Measurements from ENCODE around the gene NEBL.
"Not testable (repeated sequence)": the region's sequence is repeated elsewhere in the genome, so short reads cannot be mapped to it uniquely, and the experiment has no call there.

Gene NEBL, protein sequence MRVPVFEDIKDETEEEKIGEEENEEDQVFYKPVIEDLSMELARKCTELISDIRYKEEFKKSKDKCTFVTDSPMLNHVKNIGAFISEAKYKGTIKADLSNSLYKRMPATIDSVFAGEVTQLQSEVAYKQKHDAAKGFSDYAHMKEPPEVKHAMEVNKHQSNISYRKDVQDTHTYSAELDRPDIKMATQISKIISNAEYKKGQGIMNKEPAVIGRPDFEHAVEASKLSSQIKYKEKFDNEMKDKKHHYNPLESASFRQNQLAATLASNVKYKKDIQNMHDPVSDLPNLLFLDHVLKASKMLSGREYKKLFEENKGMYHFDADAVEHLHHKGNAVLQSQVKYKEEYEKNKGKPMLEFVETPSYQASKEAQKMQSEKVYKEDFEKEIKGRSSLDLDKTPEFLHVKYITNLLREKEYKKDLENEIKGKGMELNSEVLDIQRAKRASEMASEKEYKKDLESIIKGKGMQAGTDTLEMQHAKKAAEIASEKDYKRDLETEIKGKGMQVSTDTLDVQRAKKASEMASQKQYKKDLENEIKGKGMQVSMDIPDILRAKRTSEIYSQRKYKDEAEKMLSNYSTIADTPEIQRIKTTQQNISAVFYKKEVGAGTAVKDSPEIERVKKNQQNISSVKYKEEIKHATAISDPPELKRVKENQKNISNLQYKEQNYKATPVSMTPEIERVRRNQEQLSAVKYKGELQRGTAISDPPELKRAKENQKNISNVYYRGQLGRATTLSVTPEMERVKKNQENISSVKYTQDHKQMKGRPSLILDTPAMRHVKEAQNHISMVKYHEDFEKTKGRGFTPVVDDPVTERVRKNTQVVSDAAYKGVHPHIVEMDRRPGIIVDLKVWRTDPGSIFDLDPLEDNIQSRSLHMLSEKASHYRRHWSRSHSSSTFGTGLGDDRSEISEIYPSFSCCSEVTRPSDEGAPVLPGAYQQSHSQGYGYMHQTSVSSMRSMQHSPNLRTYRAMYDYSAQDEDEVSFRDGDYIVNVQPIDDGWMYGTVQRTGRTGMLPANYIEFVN

DNA sequence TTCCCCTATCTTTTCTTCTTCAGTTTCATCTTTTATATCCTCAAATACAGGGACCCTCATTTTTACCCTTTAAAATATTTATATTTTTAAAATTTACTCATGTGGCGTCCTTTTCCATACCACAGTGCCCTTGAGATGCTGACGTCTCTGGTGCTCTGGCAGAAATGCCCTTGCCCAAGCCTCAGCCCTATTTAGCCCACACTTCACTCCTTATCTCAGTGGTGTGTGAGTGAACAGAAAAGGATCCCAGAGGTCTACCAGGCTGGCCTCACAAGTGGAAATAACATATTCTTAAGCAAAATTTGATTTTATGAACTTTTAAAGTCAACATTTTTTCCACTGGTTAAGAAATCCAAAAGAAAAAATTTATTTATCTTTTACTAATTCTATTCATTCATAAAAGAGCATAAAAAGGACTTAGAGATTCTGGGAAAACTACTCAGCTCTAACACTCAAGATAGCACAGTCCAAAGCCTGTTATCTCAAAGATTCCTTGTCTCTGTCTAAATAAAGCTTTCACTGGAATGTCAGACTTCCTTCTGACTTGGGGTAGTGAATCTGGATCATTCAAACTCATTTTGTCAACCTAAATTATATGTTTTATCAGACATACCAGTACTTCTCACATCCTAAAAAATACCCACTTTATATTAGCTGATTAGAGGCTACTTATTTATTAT is at the start of gene NEBL:
TSS of gene NEBL (minus strand) at position 166 of the 680 bp plus-strand sequence. CDS start at position 60, 106 bp downstream.
- no peak for DNase-seq (ENCODE audit: low spot score)

DNA sequence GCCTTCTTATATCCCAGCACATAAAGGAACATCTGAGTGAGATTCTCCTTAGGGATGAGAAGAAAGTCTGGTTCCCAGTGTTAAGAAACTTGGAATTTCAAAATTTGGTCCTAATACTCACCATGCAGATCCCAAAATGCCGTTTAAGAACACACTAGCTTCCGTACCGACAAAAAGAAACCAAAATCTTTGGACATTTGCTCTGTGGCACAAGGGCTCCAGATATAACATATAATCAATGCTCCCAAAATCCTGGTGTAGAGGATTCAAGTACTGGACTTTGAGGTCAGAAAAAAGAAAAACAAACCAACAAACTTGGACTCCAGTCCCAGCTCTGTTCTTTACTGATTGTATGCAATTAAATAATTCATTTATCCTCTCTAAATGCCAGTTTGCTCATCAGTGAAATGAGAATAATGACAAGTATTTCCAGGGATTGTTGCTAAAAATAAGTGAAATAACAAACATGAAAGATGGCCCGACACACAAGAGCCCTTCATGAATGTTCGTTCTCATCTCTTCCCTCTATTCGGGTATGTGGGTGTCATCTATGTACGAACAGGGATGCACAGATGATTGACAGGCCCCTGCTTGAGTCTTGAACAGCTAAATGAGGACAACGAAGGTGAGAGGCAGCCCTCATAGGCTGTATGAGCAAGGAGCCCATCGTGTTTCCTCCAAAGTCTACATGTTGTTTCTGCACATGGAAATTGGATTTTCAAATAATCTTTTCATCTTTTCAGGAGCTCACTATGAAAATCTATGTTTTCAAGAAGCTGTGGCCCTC is 48.6 kb upstream of the NEBL start:
- DNase-seq (ENCODE audit: low spot score) = no peak

DNA sequence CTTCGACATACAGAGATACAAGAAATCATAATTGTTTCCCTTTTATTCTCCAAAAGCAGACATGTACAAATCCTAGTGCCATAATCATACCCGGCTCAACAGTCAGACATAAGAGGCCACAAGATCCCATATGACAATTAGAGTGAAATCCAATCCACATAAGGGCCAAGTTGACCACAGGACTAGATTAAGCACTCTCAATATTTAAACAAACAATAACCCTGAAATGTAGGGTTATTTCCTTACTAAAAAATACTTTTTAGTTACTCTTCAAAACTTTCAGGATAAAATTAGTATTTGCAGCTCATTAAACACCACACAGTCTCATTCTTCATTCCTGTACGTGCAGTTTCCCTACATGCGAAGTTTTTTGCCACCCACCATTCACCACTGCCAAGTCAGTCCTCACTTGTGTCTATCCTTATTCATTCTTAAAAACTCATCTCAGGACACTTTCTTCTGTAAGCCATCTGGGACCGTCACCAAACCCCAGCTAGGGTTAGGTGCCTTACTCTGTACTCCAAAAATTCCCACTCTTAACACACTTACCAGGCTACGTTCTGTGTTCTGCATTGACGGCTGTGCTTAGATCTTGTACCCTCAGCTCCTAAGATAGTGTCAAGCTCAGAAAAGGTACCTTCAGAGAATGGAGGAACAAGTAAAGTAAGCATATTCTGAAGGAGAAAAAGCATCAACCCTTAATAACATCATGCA is 47.8 kb upstream of the NEBL start:
- DNase-seq (ENCODE audit: low spot score) = no peak

DNA sequence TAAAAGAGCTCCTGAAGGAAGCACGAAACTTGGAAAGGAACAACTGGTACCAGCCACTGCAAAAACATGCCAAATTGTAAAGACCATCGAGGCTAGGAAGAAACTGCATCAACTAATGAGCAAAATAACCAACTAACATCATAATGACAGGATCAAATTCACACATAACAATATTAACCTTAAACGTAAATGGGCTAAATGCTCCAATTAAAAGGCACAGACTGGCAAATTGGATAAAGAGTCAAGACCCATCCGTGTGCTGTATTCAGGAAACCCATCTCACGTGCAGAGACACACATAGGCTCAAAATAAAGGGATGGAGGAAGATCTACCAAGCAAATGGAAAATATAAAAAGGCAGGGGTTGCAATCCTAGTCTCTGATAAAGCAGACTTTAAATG is 42.3 kb upstream of the NEBL start:
- DNase-seq (ENCODE audit: low spot score) = not testable (repeated sequence)

DNA sequence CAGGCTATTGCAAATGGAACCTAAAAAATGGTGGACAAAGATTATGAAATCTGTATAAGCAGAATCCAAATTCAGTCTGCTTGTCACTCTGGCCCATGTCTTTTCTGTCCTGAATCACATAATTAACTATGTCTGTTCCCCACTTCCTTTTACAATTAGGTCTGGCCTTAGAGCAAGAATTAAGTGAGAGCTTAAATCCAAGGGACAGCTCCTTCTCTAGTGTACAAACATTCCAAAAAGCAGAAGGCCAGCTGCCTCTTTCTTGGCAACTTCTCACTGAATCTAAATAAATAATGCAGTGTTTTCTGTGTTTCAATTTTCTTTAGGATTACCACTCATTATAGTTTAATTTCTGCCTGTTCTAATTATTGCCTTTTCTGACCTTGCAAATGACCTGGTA is 39.3 kb upstream of the NEBL start:
- no peak for DNase-seq (ENCODE audit: low spot score)

DNA sequence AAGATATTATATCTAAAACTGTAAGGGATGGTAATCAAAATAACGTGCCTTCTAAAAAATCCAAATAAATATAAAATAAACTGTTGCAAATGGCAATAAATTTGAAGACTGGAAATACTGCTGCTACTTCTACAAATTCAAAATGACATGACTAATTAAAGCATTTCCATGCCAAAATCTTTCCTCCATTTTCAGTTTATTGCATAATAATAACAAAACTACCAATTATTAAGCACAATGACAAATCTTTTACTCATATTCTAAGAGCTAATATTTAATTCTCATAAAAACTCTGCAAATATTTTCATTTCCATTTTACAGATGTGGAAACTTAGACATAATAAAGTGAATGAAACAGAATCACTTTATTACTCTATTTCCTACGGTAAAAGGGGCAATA is 38.8 kb upstream of the NEBL start:
- DNase-seq (ENCODE audit: low spot score) = no peak

DNA sequence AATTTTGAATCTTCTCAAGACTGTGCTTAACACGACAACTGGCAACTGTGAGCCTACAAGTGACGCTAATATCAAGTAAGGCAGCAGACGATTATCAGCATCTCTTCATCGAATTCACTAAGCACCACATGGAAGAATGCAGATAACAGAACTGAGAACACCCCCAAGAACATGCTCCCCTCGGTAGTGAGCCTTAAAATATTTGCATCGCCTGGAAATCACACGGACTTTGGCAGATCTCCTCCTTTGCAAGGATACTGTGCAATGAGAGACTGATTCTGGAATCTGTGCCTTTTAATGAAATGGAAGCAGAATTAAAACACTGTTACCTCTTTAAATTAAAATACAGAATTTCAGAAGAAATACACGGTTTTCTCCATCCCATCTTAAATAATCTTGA is 38.2 kb upstream of the NEBL start:
- no peak for DNase-seq (ENCODE audit: low spot score)

DNA sequence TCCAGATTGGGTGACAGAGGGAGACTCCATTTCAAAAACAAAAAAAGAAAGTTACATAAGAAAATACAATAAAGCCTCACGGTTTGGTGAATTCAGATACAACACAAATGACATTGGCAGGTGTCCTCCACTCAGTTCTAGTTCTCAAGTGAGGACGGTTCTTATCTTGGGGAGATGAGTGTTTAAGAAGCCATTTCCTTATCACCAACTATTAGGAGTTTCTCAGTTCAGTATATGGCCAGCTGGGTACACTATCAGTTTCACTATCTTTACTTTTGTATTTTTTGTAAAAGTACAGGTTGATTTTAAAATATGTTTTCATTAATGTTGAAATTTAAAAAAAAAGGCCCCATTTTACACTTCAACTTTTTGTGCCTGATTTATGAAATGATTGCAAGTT is 36.6 kb upstream of the NEBL start:
- DNase-seq (ENCODE audit: low spot score) = no peak

DNA sequence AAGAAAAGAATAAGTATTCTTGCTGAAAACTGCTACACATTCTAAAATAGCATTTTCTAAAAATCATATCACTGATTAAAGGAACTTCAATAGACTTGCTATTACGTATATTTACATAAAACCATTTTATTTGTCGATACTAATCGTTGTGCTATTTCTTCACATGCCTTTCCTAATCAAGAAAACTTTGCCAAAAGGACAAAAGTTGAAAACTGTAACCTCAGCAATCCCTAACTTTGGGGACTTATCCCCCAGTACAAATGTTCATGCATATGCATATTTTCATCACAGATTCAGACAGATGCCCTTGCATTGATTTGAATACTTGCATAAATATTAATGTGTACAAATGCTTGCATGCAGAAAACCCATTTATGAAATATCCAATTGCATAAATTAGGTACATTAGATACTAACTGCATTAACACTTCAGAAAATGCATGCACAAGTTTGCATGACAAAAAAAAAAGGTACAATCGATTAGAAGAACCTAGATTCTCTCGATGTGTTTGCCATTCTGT is 35.6 kb upstream of the NEBL start:
- no peak for DNase-seq (ENCODE audit: low spot score)

DNA sequence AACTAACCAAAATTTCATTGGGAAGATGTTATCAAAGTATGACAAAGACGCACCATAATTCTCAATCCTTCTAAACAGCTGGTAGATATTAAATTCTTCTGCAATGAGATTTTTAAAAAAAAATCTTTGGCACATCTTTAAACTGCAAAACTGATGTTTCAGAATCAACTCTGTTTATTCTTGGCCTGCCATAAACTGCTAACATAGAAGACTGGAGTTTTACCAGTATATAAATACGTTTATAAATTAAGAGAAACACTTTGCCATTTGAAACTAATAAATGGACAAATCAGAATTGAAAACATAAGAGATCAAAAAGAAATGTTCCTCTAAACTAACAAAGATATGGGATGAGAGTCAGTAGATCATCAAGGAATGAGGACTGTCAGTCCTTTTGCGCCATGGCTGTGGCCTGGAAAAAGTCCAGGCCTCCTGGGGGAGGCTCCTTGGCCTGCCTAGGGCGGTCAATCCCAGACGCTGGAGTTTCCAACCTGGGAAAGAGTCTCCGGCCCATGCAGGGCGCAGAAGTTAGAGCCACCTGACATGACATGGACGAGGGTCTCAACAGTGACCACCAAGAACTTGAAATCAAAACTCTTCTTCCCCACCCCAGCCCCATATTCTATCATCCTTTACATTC is 34.2 kb upstream of the NEBL start:
- DNase-seq (ENCODE audit: low spot score) = no peak

DNA sequence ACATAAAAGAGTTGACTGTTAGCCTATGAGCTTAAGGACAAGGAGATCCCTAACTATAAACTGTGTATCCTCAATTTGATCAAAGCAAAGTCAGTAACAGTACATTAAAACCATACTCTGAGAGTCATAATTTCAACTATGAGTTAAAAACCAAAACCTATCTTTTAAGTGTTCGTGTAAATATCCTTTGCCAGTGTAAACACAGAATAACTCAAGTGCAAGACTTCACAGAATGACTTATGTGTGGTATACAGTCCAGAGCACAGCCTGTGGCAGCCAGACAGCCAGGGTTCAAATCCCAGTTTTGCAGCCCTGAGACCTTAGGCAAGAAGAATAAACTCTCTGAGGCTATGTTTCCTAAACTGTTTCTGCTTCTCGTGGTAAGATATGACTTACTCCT is 30.3 kb upstream of the NEBL start:
- DNase-seq (ENCODE audit: low spot score) = no peak

DNA sequence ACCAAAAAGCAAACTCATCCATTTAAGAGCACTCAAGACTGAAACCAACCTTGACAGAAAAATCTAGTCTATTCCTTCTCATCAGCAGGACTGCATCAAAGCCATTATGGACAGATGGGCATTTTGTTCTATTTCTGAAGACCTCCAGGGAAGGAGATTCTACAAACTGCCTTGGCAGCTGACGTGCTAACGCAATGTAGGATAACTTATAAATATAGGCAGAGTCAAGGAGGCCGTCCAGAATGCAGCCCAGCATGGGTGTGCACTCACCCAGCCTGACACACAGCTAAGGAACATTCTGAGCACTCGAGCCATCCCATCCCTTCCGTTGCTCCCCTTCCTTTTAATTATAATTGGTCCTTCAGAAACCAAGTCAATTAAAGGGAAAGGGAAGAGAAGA is 25.3 kb upstream of the NEBL start:
- no peak for DNase-seq (ENCODE audit: low spot score)

DNA sequence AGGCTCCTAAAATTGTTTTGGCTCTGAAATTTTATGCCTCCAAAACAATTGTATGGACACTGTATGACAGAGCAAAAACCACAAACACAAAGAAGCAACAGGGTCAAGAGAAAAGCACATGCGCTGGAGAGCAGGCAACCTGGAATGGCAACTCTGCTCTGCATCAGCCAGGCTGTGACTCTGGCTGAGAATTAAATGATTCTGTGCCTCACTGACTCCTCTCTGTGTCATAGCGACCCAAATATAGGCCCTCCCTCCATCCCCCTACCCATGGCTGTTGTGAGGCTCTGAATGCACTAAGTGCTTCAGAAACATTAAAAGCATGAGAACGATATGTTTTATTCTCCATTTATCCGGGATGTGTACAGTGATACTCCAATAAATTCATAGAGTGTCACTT is 24.9 kb upstream of the NEBL start:
- DNase-seq (ENCODE audit: low spot score) = no peak

DNA sequence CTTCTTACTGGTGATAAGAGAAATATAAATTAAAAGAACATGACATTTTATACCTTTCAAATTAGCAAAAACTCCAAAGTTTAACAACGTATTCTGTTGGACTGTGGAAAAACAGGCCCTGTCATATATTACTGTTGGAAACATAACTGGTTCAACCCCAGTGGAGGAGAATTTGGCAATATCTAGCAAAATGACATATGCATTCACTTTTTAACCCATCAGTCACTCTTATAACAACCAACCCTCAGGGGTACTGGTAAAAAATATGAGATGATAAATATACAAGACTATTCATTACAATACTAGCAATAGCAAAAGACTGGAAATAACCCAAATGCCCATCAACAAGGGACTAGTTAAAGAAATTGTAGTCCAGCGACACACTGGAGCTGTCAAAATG is 22.9 kb upstream of the NEBL start:
- DNase-seq (ENCODE audit: low spot score) = no peak

DNA sequence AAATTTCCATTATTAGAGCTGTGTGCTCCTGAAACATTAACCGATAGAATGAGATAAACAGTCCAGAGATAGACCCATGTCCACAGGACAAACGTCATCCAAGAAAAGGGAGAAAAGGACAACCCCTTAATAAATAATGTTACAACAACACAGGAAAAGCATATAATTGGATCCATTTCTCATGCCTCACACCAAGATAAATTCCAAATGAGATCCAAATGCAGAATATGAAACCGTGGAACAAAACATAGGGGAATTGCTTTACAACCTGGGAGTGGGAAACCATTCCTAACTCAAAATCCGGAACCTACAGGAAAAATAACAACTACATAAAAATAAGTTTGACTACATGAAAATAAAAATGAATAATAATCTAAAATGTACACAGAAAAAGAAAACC is 22.4 kb upstream of the NEBL start:
- DNase-seq (ENCODE audit: low spot score) = no peak

DNA sequence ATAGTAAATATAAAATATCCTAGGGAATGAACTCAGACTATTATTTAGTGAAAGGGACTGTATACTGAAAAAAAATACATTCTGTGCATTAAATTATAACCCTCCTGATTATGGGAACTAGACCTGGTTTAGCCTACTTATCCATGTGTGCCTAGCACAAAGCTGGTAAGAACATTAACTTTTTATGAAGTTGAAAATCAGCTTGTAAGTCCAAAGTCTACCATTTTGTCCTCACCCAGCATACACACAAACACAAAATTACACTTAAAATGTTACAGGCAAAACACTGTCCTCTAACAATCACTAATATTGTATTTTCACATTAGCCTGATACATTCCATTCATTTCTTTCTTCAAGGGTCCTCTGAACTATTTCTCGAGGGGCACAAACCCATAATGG is 19.9 kb upstream of the NEBL start:
- DNase-seq (ENCODE audit: low spot score) = no peak

DNA sequence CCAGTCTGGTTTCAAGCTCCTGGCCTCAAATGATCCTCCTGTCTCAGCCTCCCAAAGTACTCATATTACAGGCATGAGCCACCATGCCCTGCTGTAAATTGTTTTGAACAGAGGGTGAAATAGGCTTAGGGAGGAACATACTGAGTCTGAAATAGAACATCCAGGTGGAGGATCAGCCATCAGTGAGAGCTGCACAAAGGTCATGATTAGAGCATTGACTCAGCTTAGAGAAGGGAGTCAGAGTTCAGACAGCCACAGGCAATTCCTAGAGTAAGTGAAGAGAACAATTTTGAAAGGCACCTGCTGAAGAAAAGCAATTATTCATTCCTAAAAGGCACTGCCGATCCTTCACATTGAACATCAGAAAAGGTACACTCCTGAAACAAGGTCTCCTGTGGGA is 15.9 kb upstream of the NEBL start:
- DNase-seq (ENCODE audit: low spot score) = no peak

DNA sequence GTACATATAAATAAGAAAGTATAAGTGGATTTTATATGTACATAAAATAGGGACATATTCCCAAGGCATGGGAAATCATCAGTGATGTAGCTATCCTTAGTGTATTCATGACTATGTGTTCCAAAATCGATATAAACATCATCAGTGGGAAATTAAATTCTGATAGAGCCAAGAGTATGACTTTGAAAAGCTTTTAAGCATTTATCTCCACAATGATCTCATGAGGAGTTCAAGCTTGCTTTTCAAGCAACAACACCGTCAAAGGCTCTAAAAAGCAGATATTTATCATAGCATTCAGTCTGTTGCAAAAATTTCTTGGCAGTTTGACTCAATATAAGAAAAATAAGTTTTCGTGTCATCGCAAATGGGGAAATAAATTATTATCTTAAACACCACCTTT is 14.5 kb upstream of the NEBL start:
- no peak for DNase-seq (ENCODE audit: low spot score)

DNA sequence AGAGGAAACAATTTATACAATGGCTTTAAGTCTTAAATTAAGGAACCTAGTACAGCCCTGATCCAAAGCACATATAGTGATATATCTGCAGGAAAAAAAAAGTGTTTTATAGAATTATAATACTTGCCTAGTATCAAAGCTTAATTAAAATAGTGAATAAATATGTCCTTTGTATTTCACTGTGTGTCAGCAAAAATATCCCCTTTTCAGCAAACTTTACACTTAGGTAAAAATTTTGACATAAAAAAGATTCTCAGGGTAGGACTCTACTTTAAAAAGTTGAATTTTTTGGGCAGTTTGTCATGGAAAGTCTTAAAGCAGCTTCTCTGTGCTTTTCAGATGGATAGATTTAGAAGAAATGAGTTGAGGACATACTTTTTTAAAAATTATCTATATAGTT is 12.7 kb upstream of the NEBL start:
- no peak for DNase-seq (ENCODE audit: low spot score)

DNA sequence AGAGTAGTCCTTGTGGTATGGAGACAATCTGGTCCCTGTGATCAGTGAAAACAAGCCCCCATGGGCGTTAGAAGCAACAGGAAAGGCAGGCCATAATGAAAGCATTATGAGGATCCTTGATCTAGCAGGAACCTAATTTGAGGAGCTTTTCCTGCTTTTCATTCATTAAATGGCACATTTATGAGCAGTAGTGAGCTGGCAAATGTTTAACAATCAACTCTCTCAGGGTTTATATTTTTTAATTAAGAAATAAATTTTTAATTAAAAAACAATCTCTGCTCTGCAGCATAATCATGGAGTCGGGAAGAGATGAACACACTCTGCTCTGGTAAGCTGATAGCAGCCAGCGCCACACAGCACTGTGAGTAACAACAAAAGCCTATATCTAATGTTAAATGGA is 11.3 kb upstream of the NEBL start:
- no peak for DNase-seq (ENCODE audit: low spot score)

All from germinal center (tissue), 1 donor.